HCEC 1CT (cell line): ENCODE measurements around the gene AURKB.

Experiments
- DNase-seq: peaks from one replicate; pipeline ENCODE4 v3.0.0-alpha.2; 2017

AURKB gene

DNA sequence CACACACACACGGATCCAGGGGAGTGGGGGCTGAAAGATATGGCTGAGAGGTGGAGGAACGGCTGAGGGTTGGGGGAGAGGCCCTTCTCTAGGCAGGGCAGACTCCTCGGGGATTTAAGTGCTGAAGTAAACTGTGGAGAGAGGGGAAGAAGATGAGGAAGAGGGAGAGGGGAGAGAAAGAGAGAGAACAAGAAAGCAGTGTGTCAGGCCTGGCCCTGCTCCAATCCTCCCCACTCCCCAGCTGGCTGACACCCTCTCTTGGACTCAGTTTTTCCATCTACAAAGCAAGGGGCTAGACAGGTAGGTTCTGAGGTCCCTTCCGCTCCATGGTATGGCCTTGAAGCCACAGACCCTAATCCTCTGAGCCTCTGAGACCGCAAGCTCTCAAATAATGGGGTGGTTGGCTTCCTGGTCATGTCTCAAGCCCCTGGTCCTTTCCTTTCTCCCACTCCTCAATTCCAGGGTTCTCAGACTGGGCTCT lies 49.6 kb downstream of the AURKB start:
- DNase-seq, result no peak

DNA sequence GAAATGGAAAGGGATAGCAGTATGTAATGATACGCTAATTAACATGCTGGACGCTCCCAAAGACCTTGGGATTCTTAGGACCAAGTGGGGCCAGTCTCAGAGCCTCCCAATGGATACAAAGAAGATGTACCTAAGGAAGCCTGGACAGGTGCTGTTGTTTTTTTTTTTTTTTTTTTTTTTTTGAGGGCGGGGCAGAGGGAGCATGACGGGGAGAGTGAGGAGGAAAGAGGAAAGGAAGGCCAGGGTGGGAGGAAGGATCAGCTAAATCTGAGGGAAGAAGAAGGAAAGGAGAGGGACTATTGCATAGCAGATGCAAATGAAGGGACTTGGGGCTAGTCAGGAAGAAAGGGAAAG lies 50.2 kb downstream of the AURKB start:
- no peak for DNase-seq

DNA sequence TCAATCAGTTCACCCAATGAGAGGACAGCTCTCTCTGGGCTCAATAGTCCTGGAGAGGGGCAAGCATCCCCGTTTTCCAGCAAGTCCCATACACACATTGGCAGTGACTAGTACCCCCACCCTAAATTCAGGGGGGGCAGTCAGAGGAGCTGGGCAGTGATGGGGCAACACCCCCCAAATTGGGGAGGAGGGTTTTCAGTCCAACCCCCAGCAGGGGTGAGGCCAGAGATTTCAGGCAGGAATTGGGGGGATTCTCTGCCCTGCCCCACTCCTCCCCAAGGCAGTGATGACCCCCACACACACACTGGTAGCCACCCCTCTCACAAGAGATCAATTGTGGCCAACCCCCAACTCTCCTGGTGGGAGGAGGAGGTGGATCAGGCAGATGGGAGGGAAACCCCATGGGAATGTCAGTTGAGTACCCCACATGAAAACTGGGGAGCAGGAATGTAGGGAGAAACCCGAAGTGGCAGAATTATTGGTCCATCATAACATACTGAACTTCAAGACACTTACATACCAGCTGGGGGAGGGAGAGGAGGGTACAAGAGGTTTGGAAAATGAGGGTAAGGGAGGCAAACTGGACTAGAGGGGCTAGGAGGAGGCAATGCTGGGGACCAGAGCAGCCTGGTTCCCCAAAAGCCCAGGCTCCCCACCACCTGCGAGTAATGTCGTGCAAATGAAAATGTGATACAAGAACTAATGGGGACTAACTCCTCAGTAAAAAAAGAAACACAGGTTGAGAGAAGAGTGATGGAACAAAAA lies 50.7 kb downstream of the AURKB start:
- DNase-seq, result no peak

DNA sequence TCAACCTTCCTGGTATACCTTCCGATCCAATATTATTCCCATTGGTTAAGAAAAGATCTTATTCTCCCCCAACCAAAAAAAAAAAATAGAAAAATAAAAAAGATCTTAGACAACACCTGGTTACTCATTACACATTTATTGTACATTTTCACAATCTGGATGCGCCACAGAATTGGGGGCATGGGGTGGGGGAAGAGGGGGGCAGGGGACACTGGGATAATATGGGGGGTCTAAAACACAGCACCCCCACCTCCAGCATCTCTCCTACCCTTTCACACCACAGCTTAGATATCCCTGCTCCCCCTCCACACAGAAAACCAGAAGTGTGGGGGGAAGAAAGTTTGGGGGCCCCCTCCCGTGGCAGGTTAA lies 51.4 kb downstream of the AURKB start:
- no peak for DNase-seq

DNA sequence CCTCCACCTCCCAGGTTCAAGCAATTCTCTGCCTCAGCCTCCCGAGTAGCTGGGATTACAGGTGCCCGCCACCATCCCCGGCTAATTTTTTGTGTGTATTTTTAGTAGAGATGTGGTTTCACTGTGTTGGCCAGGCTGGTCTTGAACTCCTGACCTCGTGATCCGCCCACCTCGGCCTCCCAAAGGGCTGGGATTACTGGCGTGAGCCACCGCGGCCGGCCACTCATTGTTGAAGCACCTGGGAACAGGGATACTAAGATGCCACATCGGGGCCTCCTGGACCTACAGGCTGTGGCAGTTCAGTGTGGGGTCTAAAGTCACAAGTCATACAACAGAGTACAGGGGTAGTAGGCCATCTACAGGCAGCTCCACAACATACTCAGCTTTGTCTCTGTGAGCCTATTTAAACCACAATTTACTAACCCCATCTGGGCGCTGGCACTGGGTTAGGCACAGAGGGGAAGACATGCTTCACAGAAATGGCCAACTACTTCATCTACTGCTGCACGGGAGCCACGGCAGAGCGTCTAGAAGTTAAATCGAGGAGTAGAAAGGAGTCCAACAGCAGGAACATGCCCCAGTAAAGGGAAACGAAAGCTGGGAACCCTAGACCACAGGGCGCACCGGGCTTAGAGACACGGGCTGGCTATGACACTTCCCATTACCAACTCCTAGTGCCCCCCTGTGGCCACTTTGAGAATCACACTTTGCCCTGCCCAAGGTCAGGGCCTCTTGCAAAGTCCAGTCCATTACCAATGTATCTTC lies 51.9 kb downstream of the AURKB start:
- peak; percentile 70 for DNase-seq

- DNase-seq, result peak; percentile 100
Measured at GRCh38 chr17:8156246-8156992, 54.0 kb downstream of the AURKB start.

- DNase-seq, result no peak
Measured at GRCh38 chr17:8155996-8156245, 54.5 kb downstream of the AURKB start.

- no peak for DNase-seq
Measured at GRCh38 chr17:8155231-8155995, 55.0 kb downstream of the AURKB start.
